Neural cell (in vitro differentiated cells): ENCODE results near the gene TMEM220. TPM values are rescaled to one million over a fixed set of nuclear protein-coding genes. Genes with fewer than 3 reads are reported as not detected.

ENCODE experiments used
- H2AFZ ChIP-seq: fragments of 200-600, 300-800 bp; sonication (generic), shearing (Covaris generic); 2 replicates; pipeline ENCODE4 v1.6.0; 2014; ENCODE audit warnings: low read depth, mild to moderate bottlenecking, antibody characterized with exemption, low read length, moderate library complexity
- H3F3A ChIP-seq: fragments of 200-600 bp; shearing (Covaris generic); 2 replicates; pipeline ENCODE4 v1.6.1; 2016; ENCODE audit warnings: mild to moderate bottlenecking, moderate library complexity, mixed read lengths, antibody characterized with exemption, low read length; ENCODE audit not compliant: insufficient read depth, poor library complexity, severe bottlenecking
- H3K27ac ChIP-seq: fragments of 200-600, 300-800 bp; sonication (generic), shearing (Covaris generic); 2 replicates; pipeline ENCODE4 v1.5.1; 2014; ENCODE audit warnings: mild to moderate bottlenecking, low read length, moderate library complexity
- H3K27me3 ChIP-seq: fragments of 300-800, 200-600 bp; sonication (generic), shearing (Covaris generic); 2 replicates; pipeline ENCODE4 v1.6.0; 2014; ENCODE audit warnings: mild to moderate bottlenecking, low read depth, low read length, moderate library complexity; ENCODE audit not compliant: insufficient read depth
- H3K36me3 ChIP-seq: fragments of 300-800, 200-600 bp; sonication (generic), shearing (Covaris generic); 2 replicates; pipeline ENCODE4 v1.5.1; 2014; ENCODE audit warnings: mild to moderate bottlenecking, antibody characterized with exemption, low read length, moderate library complexity; ENCODE audit not compliant: insufficient read depth
- H3K4me2 ChIP-seq: fragments of 300-800, 200-600 bp; sonication (generic), shearing (Covaris generic); 2 replicates; pipeline ENCODE4 v1.6.0; 2014; ENCODE audit warnings: mild to moderate bottlenecking, low read length
- H3K4me3 ChIP-seq: fragments of 300-800, 200-600 bp; sonication (generic), shearing (Covaris generic); 2 replicates; pipeline ENCODE4 v1.5.1; 2014; ENCODE audit warnings: mild to moderate bottlenecking, low read length, moderate library complexity
- H3K79me2 ChIP-seq: fragments of 200-600 bp; shearing (Covaris generic); replicated peaks from 2 replicates; pipeline ENCODE4 v1.6.0; 2014; ENCODE audit warnings: mild to moderate bottlenecking, low read length, moderate library complexity; ENCODE audit not compliant: insufficient read depth
- H3K9ac ChIP-seq: fragments of 300-800, 200-600 bp; sonication (generic), shearing (Covaris generic); 2 replicates; pipeline ENCODE4 v1.6.1; 2016; ENCODE audit warnings: mild to moderate bottlenecking, low read length, mixed read lengths
- H3K9me2 ChIP-seq: fragments of 200-600 bp; shearing (Covaris generic); 2 replicates; pipeline ENCODE4 v1.6.1; 2016; ENCODE audit warnings: mild to moderate bottlenecking, low read length, mixed read lengths; ENCODE audit not compliant: insufficient read depth
- H3K9me3 ChIP-seq: fragments of 200-600, 300-800 bp; sonication (generic), shearing (Covaris generic); 2 replicates; pipeline ENCODE4 v1.6.1; 2016; ENCODE audit warnings: mild to moderate bottlenecking, mixed run types, low read length, moderate library complexity, mixed read lengths
- H4K20me1 ChIP-seq: fragments of 200-600 bp; shearing (Covaris generic); 2 replicates; pipeline ENCODE4 v1.6.1; 2016; ENCODE audit warnings: mild to moderate bottlenecking, mixed run types; ENCODE audit not compliant: insufficient read depth
- EP300 ChIP-seq: fragments of 450-650 bp; conservative IDR thresholded peaks from 2 replicates; pipeline ENCODE4 v1.6.1; 2014; ENCODE audit warnings: antibody characterized with exemption, mild to moderate bottlenecking, moderate library complexity; ENCODE audit not compliant: poor library complexity, severe bottlenecking
- EZH2 ChIP-seq: fragments of 200-600, 300-800 bp; shearing (Covaris generic), sonication (generic); IDR thresholded peaks from 2 replicates; pipeline ENCODE4 v1.6.1; 2014; ENCODE audit warnings: antibody characterized with exemption, low read length, borderline replicate concordance, mild to moderate bottlenecking; ENCODE audit not compliant: insufficient read depth, poor library complexity, severe bottlenecking
- MXI1 ChIP-seq: fragments of 450-650 bp; conservative IDR thresholded peaks from 2 replicates; pipeline ENCODE4 v1.6.1; 2014; ENCODE audit warnings: antibody characterized with exemption, mild to moderate bottlenecking; ENCODE audit not compliant: poor library complexity, severe bottlenecking
- POLR2AphosphoS5 ChIP-seq: IDR thresholded peaks from 2 replicates; pipeline ENCODE4 v1.6.1; 2012
- RAD21 ChIP-seq: fragments of 450-650 bp; conservative IDR thresholded peaks from 2 replicates; pipeline ENCODE4 v1.6.1; 2014; ENCODE audit warnings: antibody characterized with exemption, mild to moderate bottlenecking, moderate library complexity
- SMC3 ChIP-seq: fragments of 450-650 bp; conservative IDR thresholded peaks from 2 replicates; pipeline ENCODE4 v1.6.1; 2014; ENCODE audit warnings: antibody characterized with exemption, mild to moderate bottlenecking, moderate library complexity; ENCODE audit not compliant: poor library complexity
- TAF1 ChIP-seq: IDR thresholded peaks from 2 replicates; pipeline ENCODE4 v1.6.1; 2012; ENCODE audit warnings: low read depth
- polyA plus RNA-seq: library from polyadenylated mRNA; depleted of rRNA; stranded (reverse); fragments of >200 nt; gene quantifications from 2 replicates; pipeline ENCODE4 v1.2.3, GENCODE V29; 2014
- TF ChIP-seq, protein P1 (sequence below): fragments of 450-650 bp; IDR thresholded peaks from 2 replicates; pipeline ENCODE4 v1.5.1; 2014; ENCODE audit warnings: antibody characterized with exemption, mild to moderate bottlenecking, moderate library complexity; ENCODE audit not compliant: poor library complexity, severe bottlenecking
- TF ChIP-seq, protein P2 (sequence below): IDR thresholded peaks from 2 replicates; pipeline ENCODE4 v1.6.1; 2012; ENCODE audit warnings: borderline replicate concordance

The TMEM220 gene
- polyA plus RNA-seq, 1 donor from 2014 or later, result not detected

DNA sequence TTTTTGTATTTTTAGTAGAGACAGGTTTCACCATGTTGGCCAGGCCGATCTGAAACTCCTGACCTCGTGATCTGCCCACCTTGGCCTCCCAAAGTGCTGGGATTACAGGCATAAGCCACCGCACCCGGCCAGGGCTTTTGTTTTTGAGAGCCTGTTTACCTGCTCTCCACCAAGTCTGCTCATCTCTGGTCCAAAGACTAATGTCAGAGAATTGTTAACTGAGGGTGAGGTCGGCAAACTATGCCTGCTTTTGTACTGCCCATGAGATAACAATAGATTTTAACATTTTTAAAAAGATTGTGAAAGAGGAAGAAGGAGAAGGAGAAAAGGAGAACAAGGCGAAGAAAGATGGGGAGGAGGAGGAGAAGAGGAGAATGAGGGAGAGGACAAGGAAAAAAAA is 48.1 kb upstream of the TMEM220 start:
- Histone ChIP-seq H3K4me2 (no peak overlapping the region), H3F3A (no peaks in the 10 kb centered on the region), H2AFZ (no peak overlapping the region), H3K4me3 (no peak overlapping the region), H3K36me3 (no peaks in the 10 kb centered on the region), H3K27me3 (no peaks in the 10 kb centered on the region), H3K9me3 (no peaks in the 10 kb centered on the region), H3K79me2 (no peaks in the 10 kb centered on the region), H3K27ac (no peak overlapping the region), H3K9me2 (no peaks in the 10 kb centered on the region), H4K20me1 (no peaks in the 10 kb centered on the region), H3K9ac (no peak overlapping the region)
- TF ChIP-seq MXI1 (no peak), RAD21 (no peak), POLR2AphosphoS5 (no peak), EP300 (no peak), SMC3 (no peak), TAF1 (no peak), EZH2 (no peak)
- TF ChIP-seq, protein P1, sequence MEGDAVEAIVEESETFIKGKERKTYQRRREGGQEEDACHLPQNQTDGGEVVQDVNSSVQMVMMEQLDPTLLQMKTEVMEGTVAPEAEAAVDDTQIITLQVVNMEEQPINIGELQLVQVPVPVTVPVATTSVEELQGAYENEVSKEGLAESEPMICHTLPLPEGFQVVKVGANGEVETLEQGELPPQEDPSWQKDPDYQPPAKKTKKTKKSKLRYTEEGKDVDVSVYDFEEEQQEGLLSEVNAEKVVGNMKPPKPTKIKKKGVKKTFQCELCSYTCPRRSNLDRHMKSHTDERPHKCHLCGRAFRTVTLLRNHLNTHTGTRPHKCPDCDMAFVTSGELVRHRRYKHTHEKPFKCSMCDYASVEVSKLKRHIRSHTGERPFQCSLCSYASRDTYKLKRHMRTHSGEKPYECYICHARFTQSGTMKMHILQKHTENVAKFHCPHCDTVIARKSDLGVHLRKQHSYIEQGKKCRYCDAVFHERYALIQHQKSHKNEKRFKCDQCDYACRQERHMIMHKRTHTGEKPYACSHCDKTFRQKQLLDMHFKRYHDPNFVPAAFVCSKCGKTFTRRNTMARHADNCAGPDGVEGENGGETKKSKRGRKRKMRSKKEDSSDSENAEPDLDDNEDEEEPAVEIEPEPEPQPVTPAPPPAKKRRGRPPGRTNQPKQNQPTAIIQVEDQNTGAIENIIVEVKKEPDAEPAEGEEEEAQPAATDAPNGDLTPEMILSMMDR, result no peak
- TF ChIP-seq, protein P2, sequence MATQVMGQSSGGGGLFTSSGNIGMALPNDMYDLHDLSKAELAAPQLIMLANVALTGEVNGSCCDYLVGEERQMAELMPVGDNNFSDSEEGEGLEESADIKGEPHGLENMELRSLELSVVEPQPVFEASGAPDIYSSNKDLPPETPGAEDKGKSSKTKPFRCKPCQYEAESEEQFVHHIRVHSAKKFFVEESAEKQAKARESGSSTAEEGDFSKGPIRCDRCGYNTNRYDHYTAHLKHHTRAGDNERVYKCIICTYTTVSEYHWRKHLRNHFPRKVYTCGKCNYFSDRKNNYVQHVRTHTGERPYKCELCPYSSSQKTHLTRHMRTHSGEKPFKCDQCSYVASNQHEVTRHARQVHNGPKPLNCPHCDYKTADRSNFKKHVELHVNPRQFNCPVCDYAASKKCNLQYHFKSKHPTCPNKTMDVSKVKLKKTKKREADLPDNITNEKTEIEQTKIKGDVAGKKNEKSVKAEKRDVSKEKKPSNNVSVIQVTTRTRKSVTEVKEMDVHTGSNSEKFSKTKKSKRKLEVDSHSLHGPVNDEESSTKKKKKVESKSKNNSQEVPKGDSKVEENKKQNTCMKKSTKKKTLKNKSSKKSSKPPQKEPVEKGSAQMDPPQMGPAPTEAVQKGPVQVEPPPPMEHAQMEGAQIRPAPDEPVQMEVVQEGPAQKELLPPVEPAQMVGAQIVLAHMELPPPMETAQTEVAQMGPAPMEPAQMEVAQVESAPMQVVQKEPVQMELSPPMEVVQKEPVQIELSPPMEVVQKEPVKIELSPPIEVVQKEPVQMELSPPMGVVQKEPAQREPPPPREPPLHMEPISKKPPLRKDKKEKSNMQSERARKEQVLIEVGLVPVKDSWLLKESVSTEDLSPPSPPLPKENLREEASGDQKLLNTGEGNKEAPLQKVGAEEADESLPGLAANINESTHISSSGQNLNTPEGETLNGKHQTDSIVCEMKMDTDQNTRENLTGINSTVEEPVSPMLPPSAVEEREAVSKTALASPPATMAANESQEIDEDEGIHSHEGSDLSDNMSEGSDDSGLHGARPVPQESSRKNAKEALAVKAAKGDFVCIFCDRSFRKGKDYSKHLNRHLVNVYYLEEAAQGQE, result no peak

- Histone ChIP-seq H3K4me3 (no peak overlapping the region), H3K79me2 (no peaks in the 10 kb centered on the region), H3K9me2 (no peaks in the 10 kb centered on the region), H3K27me3 (no peaks in the 10 kb centered on the region), H3K9ac (no peak overlapping the region), H3F3A (peaks cover 1% of the 10 kb centered on the region), H2AFZ (no peak overlapping the region), H3K36me3 (no peaks in the 10 kb centered on the region), H3K9me3 (no peaks in the 10 kb centered on the region), H4K20me1 (no peaks in the 10 kb centered on the region), H3K27ac (no peak overlapping the region), H3K4me2 (no peak overlapping the region)
- TF ChIP-seq MXI1 (no peak), EP300 (no peak), RAD21 (no peak), SMC3 (no peak), EZH2 (no peak), TAF1 (no peak), POLR2AphosphoS5 (no peak)
- TF ChIP-seq, protein P1, result no peak
- TF ChIP-seq, protein P2, result no peak
Measured at GRCh38 chr17:10777131-10777807, 47.4 kb upstream of the TMEM220 start.
